ELR (cell line): ENCODE data around the gene EXPH5.
"Not testable (repeated sequence)": the region's sequence is repeated elsewhere in the genome, so short reads cannot be mapped to it uniquely, and the experiment has no call there.

Experiments used
- DNase-seq: peaks from one replicate; pipeline ENCODE4 v3.0.0-alpha.2; 2015; ENCODE audit warnings: low read depth

EXPH5 gene

GRCh38 chr11:108606070-108606469 is 12.5 kb upstream of the EXPH5 start:
- no peak for DNase-seq

- DNase-seq, result peak; percentile 16
Observed at GRCh38 chr11:108602818-108603217, 9.2 kb upstream of the EXPH5 start.

GRCh38 chr11:108601150-108601549 is 7.6 kb upstream of the EXPH5 start:
- peak; percentile 71 for DNase-seq

GRCh38 chr11:108599978-108600377 is 6.4 kb upstream of the EXPH5 start:
- no peak for DNase-seq

- peak; percentile 19 for DNase-seq
Observed at GRCh38 chr11:108597736-108598355, 4.3 kb upstream of the EXPH5 start.

GRCh38 chr11:108596701-108597100 is 3.1 kb upstream of the EXPH5 start:
- no peak for DNase-seq

GRCh38 chr11:108593923-108594434 is 411 bp upstream of the EXPH5 start:
- DNase-seq, result no peak

GRCh38 chr11:108592591-108593213 is 866 bp downstream of the EXPH5 start:
- DNase-seq, result peak; percentile 31

- DNase-seq, result no peak
Observed at GRCh38 chr11:108591893-108592292, 1.7 kb downstream of the EXPH5 start.

- DNase-seq, result no peak
Observed at GRCh38 chr11:108589136-108589535, 4.4 kb downstream of the EXPH5 start.

- DNase-seq, result no peak
Observed at GRCh38 chr11:108588287-108588686, 5.3 kb downstream of the EXPH5 start.

- no peak for DNase-seq
Observed at GRCh38 chr11:108587109-108587508, 6.5 kb downstream of the EXPH5 start.

GRCh38 chr11:108586600-108586999 is 7.0 kb downstream of the EXPH5 start:
- DNase-seq, result no peak

- not testable (repeated sequence) for DNase-seq
Observed at GRCh38 chr11:108586185-108586584, 7.4 kb downstream of the EXPH5 start.

- no peak for DNase-seq
Observed at GRCh38 chr11:108584973-108585372, 8.6 kb downstream of the EXPH5 start.

- no peak for DNase-seq
Observed at GRCh38 chr11:108580645-108581044, 12.9 kb downstream of the EXPH5 start.

GRCh38 chr11:108580043-108580442 is 13.5 kb downstream of the EXPH5 start:
- DNase-seq, result no peak

- DNase-seq, result no peak
Observed at GRCh38 chr11:108576523-108576922, 17.0 kb downstream of the EXPH5 start.

- no peak for DNase-seq
Observed at GRCh38 chr11:108574675-108575074, 18.9 kb downstream of the EXPH5 start.

GRCh38 chr11:108571001-108571400 is 22.6 kb downstream of the EXPH5 start:
- DNase-seq, result no peak

GRCh38 chr11:108569896-108570295 is 23.7 kb downstream of the EXPH5 start:
- DNase-seq, result no peak

GRCh38 chr11:108568195-108568858 is 25.2 kb downstream of the EXPH5 start:
- no peak for DNase-seq

- DNase-seq, result no peak
Observed at GRCh38 chr11:108565653-108566052, 27.9 kb downstream of the EXPH5 start.
